A172 (cell line): ENCODE measurements around the gene FIZ1. TPM values are rescaled to one million over a fixed set of nuclear protein-coding genes. Genes with fewer than 3 reads are reported as not detected.
"Not testable (repeated sequence)": the region's sequence is repeated elsewhere in the genome, so short reads cannot be mapped to it uniquely, and the experiment has no call there.

Source experiments
- DNase-seq: peaks from one replicate; pipeline ENCODE4 v3.0.0-alpha.2; 2015; ENCODE audit warnings: low spot score
- total RNA-seq: library from RNA; depleted of rRNA; stranded (reverse); fragments of >200 nt; shearing (Covaris generic); gene quantifications from 2 replicates; pipeline ENCODE4 v1.2.3, GENCODE V29; 2014

Gene FIZ1
- total RNA-seq, 1 experiment from 2014 or later = 11.5 TPM

- no peak for DNase-seq
These were observed 21.1 kb downstream of the FIZ1 start for GRCh38 chr19:55578031-55578760.

GRCh38 chr19:55576746-55577145 is 22.6 kb downstream of the FIZ1 start:
- DNase-seq = no peak

GRCh38 chr19:55573929-55574328 is 25.4 kb downstream of the FIZ1 start:
- not testable (repeated sequence) for DNase-seq

GRCh38 chr19:55569477-55569876 is 29.8 kb downstream of the FIZ1 start:
- not testable (repeated sequence) for DNase-seq

- DNase-seq = no peak
These were observed 31.5 kb downstream of the FIZ1 start for GRCh38 chr19:55567708-55568328.

- no peak for DNase-seq
These were observed 32.5 kb downstream of the FIZ1 start for GRCh38 chr19:55566823-55567222.

GRCh38 chr19:55563261-55563690 is 36.0 kb downstream of the FIZ1 start:
- DNase-seq = peak; percentile 56

- no peak for DNase-seq
These were observed 39.6 kb downstream of the FIZ1 start for GRCh38 chr19:55559684-55560083.

- no peak for DNase-seq
These were observed 44.6 kb downstream of the FIZ1 start for GRCh38 chr19:55554741-55555152.

GRCh38 chr19:55554302-55554701 is 45.0 kb downstream of the FIZ1 start:
- DNase-seq = no peak

- DNase-seq = no peak
These were observed 45.8 kb downstream of the FIZ1 start for GRCh38 chr19:55553217-55554182.

- peak; percentile 65 for DNase-seq
These were observed 46.7 kb downstream of the FIZ1 start for GRCh38 chr19:55552620-55553019.

- no peak for DNase-seq
These were observed 47.1 kb downstream of the FIZ1 start for GRCh38 chr19:55552206-55552605.

GRCh38 chr19:55550321-55550650 is 49.0 kb downstream of the FIZ1 start:
- DNase-seq = no peak

- DNase-seq = peak; percentile 86
These were observed 49.6 kb downstream of the FIZ1 start for GRCh38 chr19:55549500-55550320.

- DNase-seq = peak; percentile 81
These were observed 52.3 kb downstream of the FIZ1 start for GRCh38 chr19:55546822-55547614.

GRCh38 chr19:55546011-55546410 is 53.3 kb downstream of the FIZ1 start:
- no peak for DNase-seq

GRCh38 chr19:55545443-55545842 is 53.9 kb downstream of the FIZ1 start, which contains the start of gene SBK3:
TSS of gene SBK3 (minus strand) at chr19:55545543. CDS start at chr19:55545543, 0 bp downstream.
- no peak for DNase-seq

- DNase-seq = peak; percentile 60
These were observed 54.4 kb downstream of the FIZ1 start for GRCh38 chr19:55544776-55545439.

- DNase-seq = no peak
These were observed 55.3 kb downstream of the FIZ1 start for GRCh38 chr19:55544014-55544413.
